Measurements from ENCODE around the gene TEKTIP1. TPM values are rescaled to one million over a fixed set of nuclear protein-coding genes. Genes with fewer than 3 reads are reported as not detected.

The TEKTIP1 gene
- total and polyA plus RNA-seq, 2 of the 4 experiments (the other 2 are of a cell fraction), result not detected

DNA sequence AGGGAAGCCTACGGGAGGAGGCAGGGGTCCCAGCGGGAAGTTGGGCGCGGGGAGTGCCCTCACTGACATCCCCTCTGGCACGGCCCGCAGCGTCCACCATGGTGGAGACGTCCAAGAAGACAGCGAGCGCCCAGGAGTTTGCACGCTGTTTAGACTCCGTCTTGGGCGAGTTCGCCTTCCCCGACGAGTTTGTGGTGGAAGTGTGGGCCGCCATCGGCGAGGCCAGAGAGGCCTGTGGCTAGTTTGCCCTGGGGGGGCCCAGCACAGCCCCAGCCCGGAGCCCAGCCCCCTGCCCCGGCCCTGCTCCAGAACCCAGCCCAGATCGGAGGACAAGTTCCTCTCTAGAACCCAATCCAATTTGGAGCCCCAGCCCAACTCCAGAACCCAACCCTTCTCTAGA lies 51.0 kb downstream of the TEKTIP1 start:
- Histone ChIP-seq H2BK15ac (ENCODE audit: low read depth, low read length) (no peak overlapping the region), H3K18ac (ENCODE audit: low read depth, low read length) (no peak overlapping the region), H2BK5ac (ENCODE audit: low read depth, low read length, poor library complexity, severe bottlenecking) (no peak overlapping the region), H3K36me3 (ENCODE audit: control insufficient read depth, insufficient read depth, low read length) (no peaks in the 10 kb centered on the region), H3K4me1 (ENCODE audit: control insufficient read depth, insufficient read depth, low read length) (no peaks in the 10 kb centered on the region), H3K23ac (ENCODE audit: low read depth, low read length) (no peak overlapping the region), H3K4ac (ENCODE audit: low read depth, low read length) (no peak overlapping the region), H3K79me1 (ENCODE audit: low read depth in 1 of 2, low read length in 2 of 2) (no peaks in the 10 kb centered on the region), H3K4me2 (ENCODE audit: low read depth, low read length) (no peak overlapping the region), H4K8ac (ENCODE audit: low read depth in 2 of 2, low read length in 2 of 2) (no peak overlapping the region), H3K27me3 (ENCODE audit: control insufficient read depth, insufficient read depth, low read length) (peaks cover 13% of the 10 kb centered on the region), H4K20me1 (ENCODE audit: insufficient read depth, low read length) (no peaks in the 10 kb centered on the region), H3K14ac (replicated peaks; ENCODE audit: low read depth, low read length) (no peak overlapping the region), H4K5ac (ENCODE audit: low read depth, low read length) (no peak overlapping the region), H3K27ac (ENCODE audit: insufficient read depth, low read length) (no peak overlapping the region), H2BK20ac (ENCODE audit: low read depth, low read length) (no peak overlapping the region), H3K4me3 (ENCODE audit: insufficient read depth, low read depth, low read length) (no peak overlapping the region), H2AK5ac (ENCODE audit: low read depth, low read length) (no peak overlapping the region), H3K9ac (ENCODE audit: low read depth, low read length) (no peak overlapping the region), H2AK9ac (replicated peaks; ENCODE audit: low read depth, low read length, poor library complexity) (no peak overlapping the region), H4K91ac (ENCODE audit: insufficient read depth, low read depth, low read length) (no peak overlapping the region), H2AFZ (replicated peaks; ENCODE audit: low read length, poor library complexity) (no peak overlapping the region), H3K56ac (ENCODE audit: extremely low read depth, insufficient read depth, low read length) (no peak overlapping the region), H2BK120ac (ENCODE audit: low read depth, low read length) (no peak overlapping the region), H3K9me1 (ENCODE audit: insufficient read depth, low read length) (no peaks in the 10 kb centered on the region), H3K9me3 (ENCODE audit: control insufficient read depth, insufficient read depth, low read length) (no peaks in the 10 kb centered on the region; the same call in 1 of the 2 replicates)
- ATAC-seq (ENCODE audit: low read depth), result no peak
- WGBS, 2 experiments (ENCODE audit: extremely low coverage in 2 of 2, insufficient read length in 1 of 2), result 94% methylated on average over 7 of the region's 22 CpGs; no CpG with 5 or more reads in 1 of the 2 experiments
- TF ChIP-seq RCOR1 (IDR thresholded peaks at IDR 0.05; ENCODE audit: insufficient replicate concordance, low read length) (no peak), MAFK (IDR thresholded peaks at IDR 0.05; ENCODE audit: low read depth, low read length) (no peak), BHLHE40 (IDR thresholded peaks at IDR 0.05; ENCODE audit: low read depth, low read length) (no peak), ELK1 (IDR thresholded peaks at IDR 0.05; ENCODE audit: borderline replicate concordance, low read depth, low read length) (no peak), MAZ (IDR thresholded peaks at IDR 0.05; ENCODE audit: borderline replicate concordance, low read depth, low read length) (no peak), CHD1 (IDR thresholded peaks at IDR 0.05; ENCODE audit: low read depth, low read length) (no peak), FOS (IDR thresholded peaks at IDR 0.05; ENCODE audit: low read depth, low read length) (no peak), NFE2L2 (IDR thresholded peaks at IDR 0.05; ENCODE audit: low read depth, low read length) (no peak), RAD21 (IDR thresholded peaks at IDR 0.05; ENCODE audit: low read length) (no peak), CEBPB (IDR thresholded peaks at IDR 0.05; ENCODE audit: low read depth, low read length) (no peak), RFX5 (IDR thresholded peaks at IDR 0.05; ENCODE audit: low read depth, low read length) (no peak)
- TF ChIP-seq, protein P1, sequence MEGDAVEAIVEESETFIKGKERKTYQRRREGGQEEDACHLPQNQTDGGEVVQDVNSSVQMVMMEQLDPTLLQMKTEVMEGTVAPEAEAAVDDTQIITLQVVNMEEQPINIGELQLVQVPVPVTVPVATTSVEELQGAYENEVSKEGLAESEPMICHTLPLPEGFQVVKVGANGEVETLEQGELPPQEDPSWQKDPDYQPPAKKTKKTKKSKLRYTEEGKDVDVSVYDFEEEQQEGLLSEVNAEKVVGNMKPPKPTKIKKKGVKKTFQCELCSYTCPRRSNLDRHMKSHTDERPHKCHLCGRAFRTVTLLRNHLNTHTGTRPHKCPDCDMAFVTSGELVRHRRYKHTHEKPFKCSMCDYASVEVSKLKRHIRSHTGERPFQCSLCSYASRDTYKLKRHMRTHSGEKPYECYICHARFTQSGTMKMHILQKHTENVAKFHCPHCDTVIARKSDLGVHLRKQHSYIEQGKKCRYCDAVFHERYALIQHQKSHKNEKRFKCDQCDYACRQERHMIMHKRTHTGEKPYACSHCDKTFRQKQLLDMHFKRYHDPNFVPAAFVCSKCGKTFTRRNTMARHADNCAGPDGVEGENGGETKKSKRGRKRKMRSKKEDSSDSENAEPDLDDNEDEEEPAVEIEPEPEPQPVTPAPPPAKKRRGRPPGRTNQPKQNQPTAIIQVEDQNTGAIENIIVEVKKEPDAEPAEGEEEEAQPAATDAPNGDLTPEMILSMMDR (conservative IDR thresholded peaks at IDR 0.05; ENCODE audit: low read depth, low read length), result no peak
- ChIA-PET CTCF (no interaction called here), POLR2A (ENCODE audit: unreplicated experiment) (no interaction called here)
- no TSS peak for BruUV-seq (replicated peaks)
- dilution Hi-C loops (cut with HindIII; ENCODE audit: low sequenced_read_pairs, unreplicated experiment) (no loop called here), in situ Hi-C loops (cut with MboI; ENCODE audit: low sequenced_read_pairs) (no loop called here), intact Hi-C loops (cut with micrococcal nuclease) (no loop called here)
- no peak for DNase-seq

All from IMR-90 (cell line).